ENCODE data around the gene MACROD2. TPM values are rescaled to one million over a fixed set of nuclear protein-coding genes. Genes with fewer than 3 reads are reported as not detected.

MACROD2 gene
- total RNA-seq, 1 experiment from 2014 or later: 3.7 TPM

DNA sequence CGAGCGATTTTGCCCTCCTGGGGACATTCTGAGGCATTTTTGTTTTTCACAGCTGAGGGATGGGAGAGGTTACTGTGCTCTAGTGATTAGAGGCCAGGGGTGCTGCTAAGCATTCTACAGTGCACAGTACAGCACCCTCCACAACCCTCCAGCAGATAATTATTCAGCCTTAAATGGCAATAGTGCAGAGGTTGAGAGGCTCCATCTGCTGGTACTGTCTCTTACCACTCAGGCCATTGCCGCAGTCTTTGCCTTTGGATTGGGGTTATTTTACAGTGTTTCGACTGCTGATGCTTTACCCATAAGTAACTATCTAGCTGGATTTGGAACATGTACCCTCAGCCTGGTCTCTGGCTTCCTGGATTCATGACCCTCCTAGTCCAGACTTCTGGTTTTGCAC lies 1872.6 kb downstream of the MACROD2 start:
- H3K4me2 ChIP-seq (ENCODE audit: low read length): no peak overlapping the region
- H3K4me1 ChIP-seq (ENCODE audit: control insufficient read depth in 1 of 2, insufficient read depth in 2 of 2, low read length in 2 of 2): no peaks in the 10 kb centered on the region
- H3K27ac ChIP-seq (ENCODE audit: low read depth, low read length): no peak overlapping the region
- DNase-seq (ENCODE audit: low read depth, low spot score) (no peak), ATAC-seq (no peak)
- BruUV-seq (replicated peaks): no TSS peak
- no peak overlapping the region for H3K4me3 ChIP-seq (replicated peaks in 1 of 2; ENCODE audit: low read depth in 1 of 2, low read length in 2 of 2)
- RAD21 ChIA-PET (ENCODE audit: low non-redundant PET in 1 of 2, low total read pairs in 2 of 2, uncharacterized antibody in 2 of 2, unreplicated experiment in 2 of 2): no interaction called here
- no peaks in the 10 kb centered on the region for H4K20me1 ChIP-seq (ENCODE audit: insufficient read depth)
- H3K9me2 ChIP-seq (ENCODE audit: insufficient read depth): no peaks in the 10 kb centered on the region
- H3K27me3 ChIP-seq (ENCODE audit: insufficient read depth, low read length): no peaks in the 10 kb centered on the region
- POLR2A ChIA-PET: no interaction called here
- TF ChIP-seq YY1 (IDR thresholded peaks at IDR 0.05; ENCODE audit: extremely low read depth, insufficient replicate concordance, low read depth, low read length) (no peak), TCF7L2 (IDR thresholded peaks at IDR 0.05; ENCODE audit: borderline replicate concordance, extremely low read depth, insufficient read depth, insufficient read length) (no peak), SP1 (IDR thresholded peaks at IDR 0.05; ENCODE audit: low read depth) (no peak), RAD21 (IDR thresholded peaks at IDR 0.05; ENCODE audit: low read depth) (no peak), ZFX (IDR thresholded peaks at IDR 0.05) (no peak), EGR1 (IDR thresholded peaks at IDR 0.05; ENCODE audit: low read depth) (no peak), EZH2phosphoT487 (IDR thresholded peaks at IDR 0.05; ENCODE audit: borderline replicate concordance) (no peak), SIN3A (IDR thresholded peaks at IDR 0.05; ENCODE audit: low read depth) (no peak), JUND (IDR thresholded peaks at IDR 0.05) (no peak), FOSL1 (IDR thresholded peaks at IDR 0.05; ENCODE audit: low read depth) (no peak), POLR2AphosphoS5 (IDR thresholded peaks at IDR 0.05; ENCODE audit: low read depth, low read length) (no peak)
- TF ChIP-seq, protein P1, sequence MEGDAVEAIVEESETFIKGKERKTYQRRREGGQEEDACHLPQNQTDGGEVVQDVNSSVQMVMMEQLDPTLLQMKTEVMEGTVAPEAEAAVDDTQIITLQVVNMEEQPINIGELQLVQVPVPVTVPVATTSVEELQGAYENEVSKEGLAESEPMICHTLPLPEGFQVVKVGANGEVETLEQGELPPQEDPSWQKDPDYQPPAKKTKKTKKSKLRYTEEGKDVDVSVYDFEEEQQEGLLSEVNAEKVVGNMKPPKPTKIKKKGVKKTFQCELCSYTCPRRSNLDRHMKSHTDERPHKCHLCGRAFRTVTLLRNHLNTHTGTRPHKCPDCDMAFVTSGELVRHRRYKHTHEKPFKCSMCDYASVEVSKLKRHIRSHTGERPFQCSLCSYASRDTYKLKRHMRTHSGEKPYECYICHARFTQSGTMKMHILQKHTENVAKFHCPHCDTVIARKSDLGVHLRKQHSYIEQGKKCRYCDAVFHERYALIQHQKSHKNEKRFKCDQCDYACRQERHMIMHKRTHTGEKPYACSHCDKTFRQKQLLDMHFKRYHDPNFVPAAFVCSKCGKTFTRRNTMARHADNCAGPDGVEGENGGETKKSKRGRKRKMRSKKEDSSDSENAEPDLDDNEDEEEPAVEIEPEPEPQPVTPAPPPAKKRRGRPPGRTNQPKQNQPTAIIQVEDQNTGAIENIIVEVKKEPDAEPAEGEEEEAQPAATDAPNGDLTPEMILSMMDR (IDR thresholded peaks at IDR 0.05 in 2 of 3, conservative IDR thresholded peaks at IDR 0.05 in 1 of 3; ENCODE audit: borderline replicate concordance in 1 of 3, insufficient read depth in 1 of 3, low read depth in 2 of 3, low read length in 2 of 3): no peak
- TF ChIP-seq, protein P2, sequence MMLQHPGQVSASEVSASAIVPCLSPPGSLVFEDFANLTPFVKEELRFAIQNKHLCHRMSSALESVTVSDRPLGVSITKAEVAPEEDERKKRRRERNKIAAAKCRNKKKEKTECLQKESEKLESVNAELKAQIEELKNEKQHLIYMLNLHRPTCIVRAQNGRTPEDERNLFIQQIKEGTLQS (IDR thresholded peaks at IDR 0.05): no peak
- H3K79me2 ChIP-seq (ENCODE audit: insufficient read depth, low read length): no peaks in the 10 kb centered on the region
- H3K9ac ChIP-seq (ENCODE audit: low read length): no peak overlapping the region
- intact Hi-C loops (cut with micrococcal nuclease): no loop called here
- H3K9me3 ChIP-seq (ENCODE audit: control insufficient read depth in 1 of 2, insufficient read depth in 1 of 2, low read depth in 1 of 2, low read length in 2 of 2): peaks cover 10 to 19% of the 10 kb centered on the region in 2 experiments; a peak in 2 of 4 replicates
- no peaks in the 10 kb centered on the region for H3K36me3 ChIP-seq (ENCODE audit: control insufficient read depth in 1 of 2, insufficient read depth in 2 of 2, low read length in 2 of 2)
- CTCF ChIA-PET: no interaction called here
- no peak overlapping the region for H2AFZ ChIP-seq (ENCODE audit: low read depth, low read length, poor library complexity, severe bottlenecking)

Data from HCT116 (cell line).